GM10847 (cell line): ENCODE results near the gene ZBTB20.

Source experiments
- POLR2A ChIP-seq: IDR thresholded peaks from 2 replicates; pipeline ENCODE4 v1.6.1; 2011; ENCODE audit not compliant: insufficient read length; ENCODE audit errors: extremely low read depth

ZBTB20 gene

GRCh38 chr3:114320246-114320645 is 826.8 kb downstream of the ZBTB20 start:
- no peak for TF ChIP-seq POLR2A

GRCh38 chr3:114319453-114319852 is 827.6 kb downstream of the ZBTB20 start:
- TF ChIP-seq POLR2A: no peak

GRCh38 chr3:114318295-114318694 is 828.8 kb downstream of the ZBTB20 start:
- no peak for TF ChIP-seq POLR2A

GRCh38 chr3:114314282-114314681 is 832.8 kb downstream of the ZBTB20 start:
- no peak for TF ChIP-seq POLR2A

GRCh38 chr3:114313426-114313825 is 833.7 kb downstream of the ZBTB20 start:
- TF ChIP-seq POLR2A: no peak

- TF ChIP-seq POLR2A: no peak
Observed at GRCh38 chr3:114310695-114311094, 836.4 kb downstream of the ZBTB20 start.

GRCh38 chr3:114308830-114309229 is 838.3 kb downstream of the ZBTB20 start:
- no peak for TF ChIP-seq POLR2A

GRCh38 chr3:114308377-114308776 is 838.7 kb downstream of the ZBTB20 start:
- TF ChIP-seq POLR2A: no peak

GRCh38 chr3:114307832-114308231 is 839.3 kb downstream of the ZBTB20 start:
- no peak for TF ChIP-seq POLR2A

- TF ChIP-seq POLR2A: no peak
Observed at GRCh38 chr3:114307222-114307830, 839.8 kb downstream of the ZBTB20 start.

- TF ChIP-seq POLR2A: no peak
Observed at GRCh38 chr3:114299941-114300624, 847.0 kb downstream of the ZBTB20 start.

GRCh38 chr3:114299421-114299820 is 847.7 kb downstream of the ZBTB20 start:
- no peak for TF ChIP-seq POLR2A

- no peak for TF ChIP-seq POLR2A
Observed at GRCh38 chr3:114295946-114296345, 851.1 kb downstream of the ZBTB20 start.

- TF ChIP-seq POLR2A: no peak
Observed at GRCh38 chr3:114294940-114295480, 852.1 kb downstream of the ZBTB20 start.

GRCh38 chr3:114293838-114294535 is 853.1 kb downstream of the ZBTB20 start, which contains the start of gene TIGIT:
TSS of gene TIGIT (plus strand) at chr3:114294028. CDS start at chr3:114294062, 34 bp downstream.
- TF ChIP-seq POLR2A: no peak
